GM12878 (cell line): Measurements from ENCODE around the gene BCAS3. TPM values are rescaled to one million over a fixed set of nuclear protein-coding genes. Genes with fewer than 3 reads are reported as not detected.

Source experiments
- ATAC-seq: fragments of 200-7000 bp; cut with Tn5 transposase; 3 replicates; pipeline ENCODE4 v1.9.1; 2020; ENCODE audit warnings: mild to moderate bottlenecking, moderate library complexity
- BruUV-seq: library from RNA; stranded (reverse); fragments of 400-500 nt; replicated peaks from 2 replicates; lab custom pipeline; 2021; lab: Mats Ljungman, UMichigan
- CTCF ChIA-PET: fragments of 300-600 bp; sonication (Branson Sonifier 250); formaldehyde crosslinking; extraction: SDS; loops from one replicate; lab custom pipeline; 2021; ENCODE audit warnings: inconsistent platforms; lab: Yijun Ruan, JAX
- POLR2A ChIA-PET: fragments of 350-600 bp; formaldehyde crosslinking; extraction: SDS; loops from one replicate; lab custom pipeline; 2021; ENCODE audit warnings: inconsistent platforms; lab: Charles Lee
- RAD21 ChIA-PET: fragments of 300-600 bp; sonication (Branson Sonifier 250); formaldehyde crosslinking; loops from one replicate; lab custom pipeline; 2023; ENCODE audit warnings: antibody characterized with exemption; ENCODE audit not compliant: unreplicated experiment; lab: Charles Lee
- SMC1A ChIA-PET: fragments of 300-600 bp; sonication (Branson Sonifier 250); formaldehyde crosslinking; loops from one replicate; lab custom pipeline; 2023; ENCODE audit not compliant: unreplicated experiment, uncharacterized antibody; lab: Charles Lee
- DNase-seq: peaks from one replicate; pipeline ENCODE4 v3.0.0-alpha.2; 2011; ENCODE audit warnings: low read depth, low spot score
- FAIRE-seq: peaks from 3 replicates; lab custom pipeline; 2011; peaks lifted over from hg19 to GRCh38; lab: Jason Lieb, UNC
- H2AFZ ChIP-seq: 2 replicates; pipeline ENCODE4 v1.6.0; 2011; ENCODE audit warnings: low read depth, low read length, control low read depth; ENCODE audit not compliant: control insufficient read depth
- H3K27ac ChIP-seq: 2 replicates; pipeline ENCODE4 v1.5.1; 2011; ENCODE audit warnings: control low read depth; ENCODE audit not compliant: control insufficient read depth, insufficient read depth
- H3K27me3 ChIP-seq, 2 experiments: replicated peaks in 1 of 2; 2 replicates each; pipeline versions ENCODE4 v1.6.0 to v1.6.1; 2011; ENCODE audit warnings: low read length in 1 of 2; ENCODE audit not compliant: control insufficient read depth in 2 of 2, insufficient read depth in 2 of 2
- H3K36me3 ChIP-seq, 2 experiments: 2 replicates each; pipeline ENCODE4 v1.5.1; 2011; ENCODE audit warnings: low read length in 1 of 2; ENCODE audit not compliant: control insufficient read depth in 2 of 2, insufficient read depth in 2 of 2
- H3K4me1 ChIP-seq: 2 replicates; pipeline ENCODE4 v1.6.1; 2011; ENCODE audit warnings: mild to moderate bottlenecking, low read length, moderate library complexity, mixed read lengths; ENCODE audit not compliant: control insufficient read depth, insufficient read depth
- H3K4me2 ChIP-seq: 2 replicates; pipeline ENCODE4 v1.6.0; 2011; ENCODE audit warnings: control low read depth; ENCODE audit not compliant: control insufficient read depth, insufficient read depth
- H3K4me3 ChIP-seq: fragments of 200-600 bp; sonication (generic); 2 replicates; pipeline ENCODE4 v1.5.1; 2016
- H3K79me2 ChIP-seq: 2 replicates; pipeline ENCODE4 v1.6.0; 2011; ENCODE audit warnings: low read length; ENCODE audit not compliant: control insufficient read depth, insufficient read depth
- H3K9ac ChIP-seq: 2 replicates; pipeline ENCODE4 v1.8.0; 2011; ENCODE audit warnings: low read length, control low read depth, mixed read lengths; ENCODE audit not compliant: control insufficient read depth, insufficient read depth
- H3K9me3 ChIP-seq: replicated peaks from 3 replicates; pipeline ENCODE4 v1.5.1; 2011; ENCODE audit warnings: mild to moderate bottlenecking, low read length; ENCODE audit not compliant: control insufficient read depth, insufficient read depth
- H4K20me1 ChIP-seq: 2 replicates; pipeline ENCODE4 v1.6.0; 2011; ENCODE audit not compliant: control insufficient read depth, insufficient read depth
- CHD2 ChIP-seq: IDR thresholded peaks from 2 replicates; pipeline ENCODE4 v1.6.1; 2011; ENCODE audit warnings: low read depth, low read length, improper control_type of control experiment, borderline replicate concordance
- EP300 ChIP-seq, 2 experiments: fragments of 150-350 bp in 1 of 2; IDR thresholded peaks; 2 replicates each; pipeline ENCODE4 v1.6.1; 2011 to 2012; ENCODE audit warnings: low read depth in 2 of 2, low read length in 2 of 2, borderline replicate concordance in 1 of 2, improper control_type of control experiment in 1 of 2, inconsistent platforms in 1 of 2; ENCODE audit not compliant: control insufficient read depth in 1 of 2
- EZH2 ChIP-seq: IDR thresholded peaks from 2 replicates; pipeline ENCODE4 v1.6.1; 2012; ENCODE audit warnings: low read depth, mild to moderate bottlenecking, control low read depth, inconsistent platforms, low read length, borderline replicate concordance; ENCODE audit not compliant: control insufficient read depth
- FOXK2 ChIP-seq: fragments of 450-650 bp; IDR thresholded peaks from 2 replicates; pipeline ENCODE4 v1.6.1; 2017; ENCODE audit warnings: mild to moderate bottlenecking, moderate library complexity
- KDM1A ChIP-seq: fragments of 200-600 bp; sonication (generic); IDR thresholded peaks from 2 replicates; pipeline ENCODE4 v1.6.1; 2016; ENCODE audit warnings: borderline replicate concordance
- MEF2B ChIP-seq: fragments of 450-650 bp; IDR thresholded peaks from 2 replicates; pipeline ENCODE4 v1.6.1; 2018; ENCODE audit warnings: mild to moderate bottlenecking, moderate library complexity; ENCODE audit not compliant: partially characterized antibody, poor library complexity, severe bottlenecking
- TBL1XR1 ChIP-seq: IDR thresholded peaks from 2 replicates; pipeline ENCODE4 v1.6.1; 2012; ENCODE audit warnings: low read depth, low read length, improper control_type of control experiment
- in situ Hi-C: fragments of 300-500 bp; cut with MboI; formaldehyde crosslinking; loops from 9 replicates; pipeline ENCODE4 v1.14.3; 2018; ENCODE audit warnings: mixed read lengths
- intact Hi-C: fragments of 100-400 bp; cut with micrococcal nuclease; formaldehyde crosslinking; loops from one replicate; pipeline ENCODE4 v1.14.2; 2022; ENCODE audit not compliant: unreplicated experiment
- polyA plus RNA-seq, 11 experiments: library from polyadenylated mRNA; depleted of rRNA in 4 of 11; unstranded in 6 of 11; stranded (reverse) in 5 of 11; fragments of >200 nt; fragmentation: Nextera tagmentation in 4 of 11; fragmentation: Illumina TruSeq in 1 of 11; extraction: Ambion mirVana in 4 of 11; extraction: Trizol in 1 of 11; gene quantifications; 1 replicate in 1 of 11; 2 replicates in 10 of 11; pipeline versions ENCODE4 v1.2.1 to v1.2.3, GENCODE V29; 2011 to 2016; ENCODE audit warnings: inconsistent platforms in 2 of 11, missing spikeins in 2 of 11, low read depth in 1 of 11
- total RNA-seq, 4 experiments: library from RNA; depleted of rRNA in 3 of 4; stranded (reverse); fragments of >200 nt in 3 of 4; fragmentation: Illumina TruSeq in 1 of 4; extraction: Trizol in 1 of 4; gene quantifications; 2 replicates each; pipeline versions ENCODE4 v1.2.1 to v1.2.3, GENCODE V29; 2013 to 2021

Gene BCAS3
- total and polyA plus RNA-seq, 10 of the 15 experiments (the other 5 are each of a cell fraction or from before 2014, with no cell fraction given), result 2.1 to 11.0 (median 6.6) TPM

DNA sequence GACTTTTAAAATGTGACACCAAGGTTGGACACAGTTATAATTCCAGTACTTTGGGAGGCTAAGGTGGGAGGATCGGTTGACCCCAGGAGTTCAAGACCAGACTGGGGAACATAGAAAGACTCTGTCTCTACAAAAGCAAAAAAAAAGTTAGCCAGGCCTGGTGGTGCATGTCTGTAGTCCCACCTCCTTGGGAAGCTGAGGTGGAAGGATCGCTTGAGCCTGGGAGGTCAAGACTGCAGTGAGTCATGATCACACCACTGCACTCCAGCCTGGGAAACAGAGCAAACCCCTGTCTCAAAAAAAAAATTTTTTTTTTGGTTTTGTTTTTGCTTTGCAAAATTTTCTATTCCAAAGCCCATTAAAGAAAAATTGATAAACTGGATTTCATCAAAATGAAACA lies 281.4 kb downstream of the BCAS3 start (continued):
- TF ChIP-seq TBL1XR1 (no peak), KDM1A (no peak), EZH2 (no peak), EP300 (IDR thresholded peaks at IDR 0.05; ENCODE audit: borderline replicate concordance in 1 of 2, control insufficient read depth in 1 of 2, low read depth in 2 of 2, low read length in 2 of 2) (no peak), FOXK2 (no peak)

DNA sequence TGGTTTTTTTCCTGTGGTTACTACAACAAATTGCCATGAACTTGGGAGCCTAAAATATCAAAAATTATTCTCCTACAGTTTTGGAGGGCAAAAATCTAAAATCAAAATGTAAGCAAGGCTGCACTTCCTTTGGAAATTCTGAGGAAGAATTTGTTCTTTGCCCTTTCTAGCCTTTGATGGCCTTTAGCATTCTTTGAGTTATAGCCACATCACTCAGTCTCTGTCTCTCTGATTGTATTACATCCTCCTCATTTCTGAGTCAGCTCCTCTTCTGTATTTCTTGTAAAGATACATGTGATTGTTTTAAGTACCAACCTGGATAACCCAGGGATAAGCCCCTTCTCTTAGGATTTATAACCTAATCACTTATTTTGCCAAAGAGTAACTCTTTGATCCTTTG lies 282.0 kb downstream of the BCAS3 start:
- POLR2A ChIA-PET, result no interaction called here
- Histone ChIP-seq H3K4me3 (no peak overlapping the region), H3K27me3 (no peaks in the 10 kb centered on the region), H3K4me1 (no peaks in the 10 kb centered on the region), H2AFZ (no peak overlapping the region), H3K36me3 (no peaks in the 10 kb centered on the region), H3K27ac (no peak overlapping the region), H3K9me3 (no peaks in the 10 kb centered on the region; the same call in 2 of the 3 replicates), H4K20me1 (no peaks in the 10 kb centered on the region), H3K9ac (no peak overlapping the region), H3K4me2 (no peak overlapping the region), H3K79me2 (no peaks in the 10 kb centered on the region)
- in situ Hi-C loops, result no loop called here
- RAD21 ChIA-PET, result no interaction called here
- TF ChIP-seq MEF2B (no peak), CHD2 (no peak), EZH2 (no peak)
- DNase-seq (no peak), ATAC-seq (no peak), FAIRE-seq (no peak)
- SMC1A ChIA-PET, result no interaction called here
- no TSS peak for BruUV-seq
- intact Hi-C loops, result no loop called here
- CTCF ChIA-PET, result interaction anchor here (0.6 kb wide), 1 partner anchor 12 kb away, joined by 3 read pairs; no protein-coding TSS in a partner anchor
